Putamen (tissue), 1 donor: ENCODE measurements around the gene PRSS38.
"Not testable (repeated sequence)": the region's sequence is repeated elsewhere in the genome, so short reads cannot be mapped to it uniquely, and the experiment has no call there.

Source experiments
- DNase-seq: peaks from one replicate; pipeline ENCODE4 v3.0.0-alpha.2; 2016; ENCODE audit warnings: low spot score

PRSS38 gene

DNA sequence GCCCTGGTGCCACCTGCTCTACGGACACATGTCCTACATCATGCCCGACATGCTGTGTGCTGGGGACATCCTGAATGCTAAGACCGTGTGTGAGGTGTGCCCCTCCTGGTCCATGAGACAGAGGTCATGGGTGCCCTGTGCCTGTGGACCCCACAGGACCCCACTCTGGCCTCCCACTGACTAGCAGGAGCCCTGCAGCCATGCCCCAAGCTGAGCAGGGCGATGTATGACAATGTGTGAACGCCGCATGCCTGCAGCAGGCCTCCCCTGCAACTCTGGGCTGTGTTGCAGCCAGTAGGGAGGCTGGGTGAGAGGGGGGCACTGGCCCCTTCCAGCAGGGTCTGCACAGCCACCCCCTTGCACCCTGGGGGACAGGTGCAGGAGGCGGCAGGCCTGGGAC, 30.0 kb downstream of the PRSS38 start:
- no peak for DNase-seq

DNA sequence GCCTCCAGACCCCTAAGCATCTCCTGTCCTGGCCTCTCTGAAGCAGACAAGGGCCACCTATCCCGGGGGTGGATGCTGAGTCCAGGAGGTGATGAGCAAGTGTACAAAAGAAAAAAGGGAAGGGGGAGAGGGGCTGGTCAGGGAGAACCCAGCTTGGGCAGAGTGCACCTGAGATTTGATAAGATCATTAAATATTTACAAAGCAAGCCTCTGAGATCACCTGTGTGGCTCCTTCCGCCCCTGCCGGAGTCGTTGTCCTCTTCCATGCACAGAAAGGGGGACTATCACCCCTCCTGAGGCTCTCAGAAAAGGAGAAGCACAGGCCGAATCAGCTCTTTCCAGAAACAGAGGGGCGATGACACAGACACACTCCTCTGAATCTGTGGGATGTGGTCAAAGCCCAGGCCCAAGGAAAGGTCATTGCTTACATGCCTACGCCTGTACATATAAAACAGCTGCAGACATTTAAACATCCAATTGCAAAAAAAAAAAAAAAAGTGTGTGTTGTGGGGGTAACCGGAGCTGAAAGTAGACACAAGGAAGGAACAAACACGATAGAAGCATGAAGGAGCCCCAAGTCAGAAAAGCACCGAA, 30.9 kb downstream of the PRSS38 start:
- DNase-seq = no peak

- DNase-seq = not testable (repeated sequence)
Observed at GRCh38 chr1:227847046-227847445, 31.6 kb downstream of the PRSS38 start.

DNA sequence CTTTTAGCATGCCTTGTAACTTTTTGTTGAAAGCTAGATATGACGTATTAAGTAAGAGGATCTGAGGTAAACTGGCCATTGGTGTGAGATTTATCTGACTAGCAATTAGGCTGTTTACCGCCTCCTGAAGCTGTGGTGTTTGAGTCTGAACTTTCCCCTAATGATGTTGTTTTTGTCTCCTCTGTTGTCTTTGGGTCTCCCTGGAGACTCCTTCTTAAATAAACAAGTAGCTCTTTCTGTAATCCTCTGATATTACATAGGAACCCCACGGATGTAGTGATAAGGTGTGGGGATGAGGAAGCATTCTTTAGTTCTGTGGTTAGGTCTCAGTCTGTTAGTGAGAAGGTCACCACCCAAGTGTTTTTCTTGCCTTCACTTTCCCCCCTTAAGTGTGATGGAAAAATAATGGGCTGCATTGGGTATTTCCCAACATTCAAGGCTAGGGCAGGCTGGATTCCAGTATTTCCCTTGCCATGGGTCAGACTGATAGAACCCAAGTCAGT, 33.0 kb downstream of the PRSS38 start:
- no peak for DNase-seq

DNA sequence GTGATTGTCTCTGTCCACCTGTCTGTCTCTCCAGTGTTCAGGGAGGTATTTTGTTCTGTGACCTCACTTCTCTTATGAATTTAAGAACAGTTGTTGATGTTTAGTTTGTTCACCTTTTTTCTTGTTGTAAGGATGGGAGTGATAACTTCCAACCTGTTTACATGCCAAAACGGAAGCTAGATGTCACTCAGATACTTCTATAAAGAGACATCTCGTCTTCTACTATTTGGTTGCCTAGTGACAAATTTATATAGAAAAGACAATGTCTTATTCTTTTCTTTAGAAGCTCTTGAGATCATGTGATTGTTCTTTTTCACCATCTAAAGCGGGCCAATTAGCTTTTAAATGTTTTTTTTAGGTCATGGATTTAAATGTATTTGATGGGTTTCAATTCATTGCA, 33.8 kb downstream of the PRSS38 start:
- no peak for DNase-seq

- DNase-seq = no peak
Observed at GRCh38 chr1:227854189-227854588, 38.7 kb downstream of the PRSS38 start.

- no peak for DNase-seq
Observed at GRCh38 chr1:227855687-227856086, 40.2 kb downstream of the PRSS38 start.

DNA sequence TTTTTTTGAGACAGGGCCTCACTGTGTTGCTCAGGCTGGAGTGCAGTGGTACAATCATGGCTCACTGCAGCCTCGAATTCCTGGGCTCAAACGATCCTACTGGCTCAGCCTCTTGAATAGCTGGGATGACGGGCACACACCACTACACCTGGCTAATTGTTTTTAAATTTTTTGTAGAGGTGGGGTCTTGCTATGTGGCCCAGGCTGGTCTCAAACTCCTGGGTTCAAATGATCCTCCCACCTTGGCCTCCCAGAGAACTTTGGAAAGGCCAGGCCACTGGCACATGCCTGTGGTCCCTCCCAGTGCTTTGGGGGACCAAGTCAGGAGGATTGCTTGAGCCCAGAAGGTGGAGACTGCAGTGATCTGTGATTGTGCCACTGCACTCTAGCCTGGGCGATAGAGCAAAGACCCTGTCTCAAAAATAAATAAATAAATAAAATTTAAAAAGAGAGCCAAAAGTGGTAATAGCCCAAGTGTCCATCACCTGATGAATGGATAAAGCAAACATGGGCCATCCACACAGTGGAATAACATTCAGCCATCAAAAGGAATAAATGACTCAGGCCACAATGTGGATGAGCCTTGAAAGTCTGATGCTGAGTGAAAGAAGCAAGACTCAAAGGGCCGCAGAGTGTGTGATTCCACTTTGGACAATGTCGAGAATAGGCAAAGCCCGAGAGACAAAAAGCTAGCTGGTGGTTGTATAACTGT, 40.8 kb downstream of the PRSS38 start:
- no peak for DNase-seq

- DNase-seq = no peak
Observed at GRCh38 chr1:227864882-227865281, 49.4 kb downstream of the PRSS38 start.

- no peak for DNase-seq
Observed at GRCh38 chr1:227869279-227869842, 53.9 kb downstream of the PRSS38 start.

DNA sequence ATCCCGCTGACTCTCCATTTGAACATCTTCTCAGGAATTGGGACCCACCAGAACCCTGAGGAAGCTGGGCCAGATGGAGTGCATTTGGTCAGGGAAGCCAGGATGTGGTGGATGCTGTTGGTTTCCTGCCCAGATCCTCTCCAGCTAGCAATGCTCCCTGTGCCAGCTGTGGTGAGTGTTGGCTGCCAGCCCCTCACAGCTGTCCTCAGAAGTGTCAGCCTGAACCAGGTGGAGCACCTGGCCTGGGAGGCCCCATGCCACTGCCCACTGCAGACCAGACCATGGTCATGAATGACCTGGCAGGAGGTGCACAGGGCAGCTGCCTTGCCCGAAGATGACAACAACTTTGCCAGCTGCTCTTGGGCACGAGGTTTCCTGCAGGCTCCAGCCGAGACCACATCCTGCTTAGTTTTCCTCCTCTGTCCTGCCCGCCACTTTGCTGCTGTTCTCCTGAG, 54.4 kb downstream of the PRSS38 start:
- DNase-seq = no peak

DNA sequence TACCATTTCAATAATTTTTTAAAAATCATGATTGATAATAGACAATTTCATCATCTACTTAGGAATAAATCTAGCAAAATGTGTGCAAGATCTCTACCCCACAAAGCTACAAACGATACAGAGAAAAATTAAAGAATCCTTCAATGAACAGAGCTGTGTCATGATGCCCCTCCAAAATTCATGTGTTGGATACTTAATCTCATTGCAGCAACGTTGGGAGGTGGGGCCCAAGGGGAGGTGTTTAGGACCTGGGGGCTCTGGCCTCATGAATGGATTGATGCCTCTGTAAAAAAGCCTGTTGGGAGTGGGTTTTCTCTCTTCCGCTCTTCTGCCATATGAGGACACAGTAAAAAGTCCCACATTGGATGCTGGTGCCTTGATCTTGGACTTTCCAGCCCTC, 54.9 kb downstream of the PRSS38 start:
- no peak for DNase-seq

DNA sequence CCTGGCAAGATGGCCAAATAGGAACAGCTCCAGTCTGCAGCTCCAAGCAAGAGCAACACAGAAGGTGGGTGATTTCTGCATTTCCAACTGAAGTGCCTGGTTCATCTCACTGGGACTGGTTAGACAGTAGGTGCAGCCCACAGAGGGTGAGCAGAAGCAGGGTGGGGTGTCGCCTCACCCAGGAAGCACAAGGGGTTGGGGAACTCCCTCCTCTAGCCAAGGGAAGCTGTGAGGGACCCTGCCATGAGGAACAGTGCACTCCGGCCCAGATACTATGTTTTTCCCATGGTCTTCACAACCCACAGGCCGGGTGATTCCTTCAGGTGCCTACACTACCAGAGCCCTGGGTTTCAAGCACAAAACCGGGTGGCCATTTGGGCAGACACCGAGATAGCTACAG, 56.4 kb downstream of the PRSS38 start:
- DNase-seq = not testable (repeated sequence)

- DNase-seq = not testable (repeated sequence)
Observed at GRCh38 chr1:227877810-227878209, 62.3 kb downstream of the PRSS38 start.

DNA sequence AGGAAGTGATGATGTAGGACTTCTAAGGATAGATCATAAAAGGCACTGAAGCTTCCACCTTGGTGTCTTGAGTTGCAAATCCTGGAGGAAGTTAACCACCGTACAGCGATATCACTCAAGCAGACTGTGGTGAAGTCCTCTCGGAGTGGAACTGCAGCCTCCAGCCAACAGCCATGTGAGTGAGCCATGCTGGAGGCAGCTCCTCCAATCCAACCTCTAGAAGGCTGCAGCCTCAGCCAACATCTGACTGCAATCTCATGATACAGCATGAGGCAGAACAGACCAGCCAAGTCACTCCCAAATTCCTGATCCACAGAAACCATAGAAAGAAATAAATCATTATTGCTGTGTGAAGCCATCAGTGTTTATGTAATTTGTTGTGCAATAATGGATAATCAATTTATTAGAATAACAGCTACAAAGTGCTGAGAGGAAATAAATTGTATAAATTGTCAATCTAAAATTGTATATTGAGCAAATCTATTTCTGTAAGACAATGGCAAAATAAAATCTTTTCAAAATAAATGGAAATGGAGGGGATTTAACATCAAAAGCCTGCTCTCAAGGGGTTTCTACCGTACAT, 65.0 kb downstream of the PRSS38 start:
- DNase-seq = no peak

DNA sequence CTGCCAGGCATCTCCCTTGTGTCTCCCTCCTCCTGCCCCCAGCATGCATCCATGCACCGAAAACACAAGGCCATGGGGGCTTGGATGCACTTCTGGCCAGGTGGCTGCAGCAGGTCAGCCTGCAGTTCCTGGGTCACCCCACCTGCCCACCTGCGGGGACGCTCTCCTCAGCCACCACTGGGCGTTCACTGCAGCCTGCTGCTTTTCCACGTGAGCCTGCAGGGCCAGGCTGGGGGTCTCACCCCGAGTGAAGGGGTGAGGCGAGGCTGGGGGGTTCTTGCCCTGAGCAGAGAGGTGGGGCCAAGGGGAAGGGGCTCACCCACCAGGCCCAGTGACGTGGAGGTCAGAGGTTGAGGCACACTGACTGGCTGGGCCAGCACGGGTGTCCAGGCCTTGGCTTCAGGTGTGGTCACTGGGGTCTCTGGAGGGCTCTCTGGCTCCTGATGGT, 67.6 kb downstream of the PRSS38 start:
- no peak for DNase-seq

DNA sequence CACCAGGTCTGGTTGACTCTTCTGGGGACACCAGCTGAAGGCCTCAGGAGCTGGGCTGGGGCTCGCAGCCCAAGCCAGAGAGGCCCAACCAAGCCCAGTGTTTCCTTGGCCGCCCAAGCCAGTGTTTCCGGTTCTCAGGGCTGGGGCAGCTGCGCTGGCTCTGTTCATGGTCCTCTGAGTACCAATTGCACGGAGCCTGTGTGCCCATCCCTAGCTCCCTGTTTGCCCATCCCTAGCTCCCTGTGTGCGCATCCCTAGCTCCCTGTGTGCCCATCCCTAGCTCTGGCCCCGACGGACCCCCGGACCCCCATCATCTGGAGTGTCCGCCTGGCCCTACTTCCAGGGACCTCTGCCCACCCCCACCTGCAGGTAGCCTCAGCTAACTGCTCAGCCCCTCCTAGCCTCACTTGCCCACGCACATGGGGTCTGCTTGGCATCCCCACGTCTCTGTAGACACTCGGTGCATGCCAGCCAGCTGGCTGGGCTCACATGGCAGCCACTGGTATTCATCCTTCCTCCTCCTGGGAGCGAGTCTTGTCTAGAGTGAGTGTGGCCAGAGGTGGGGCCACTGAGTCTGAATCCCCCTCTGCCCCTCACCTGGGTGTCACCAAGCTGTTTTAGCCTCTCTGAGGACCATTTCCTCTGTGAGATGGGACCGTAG, 68.3 kb downstream of the PRSS38 start:
- no peak for DNase-seq

DNA sequence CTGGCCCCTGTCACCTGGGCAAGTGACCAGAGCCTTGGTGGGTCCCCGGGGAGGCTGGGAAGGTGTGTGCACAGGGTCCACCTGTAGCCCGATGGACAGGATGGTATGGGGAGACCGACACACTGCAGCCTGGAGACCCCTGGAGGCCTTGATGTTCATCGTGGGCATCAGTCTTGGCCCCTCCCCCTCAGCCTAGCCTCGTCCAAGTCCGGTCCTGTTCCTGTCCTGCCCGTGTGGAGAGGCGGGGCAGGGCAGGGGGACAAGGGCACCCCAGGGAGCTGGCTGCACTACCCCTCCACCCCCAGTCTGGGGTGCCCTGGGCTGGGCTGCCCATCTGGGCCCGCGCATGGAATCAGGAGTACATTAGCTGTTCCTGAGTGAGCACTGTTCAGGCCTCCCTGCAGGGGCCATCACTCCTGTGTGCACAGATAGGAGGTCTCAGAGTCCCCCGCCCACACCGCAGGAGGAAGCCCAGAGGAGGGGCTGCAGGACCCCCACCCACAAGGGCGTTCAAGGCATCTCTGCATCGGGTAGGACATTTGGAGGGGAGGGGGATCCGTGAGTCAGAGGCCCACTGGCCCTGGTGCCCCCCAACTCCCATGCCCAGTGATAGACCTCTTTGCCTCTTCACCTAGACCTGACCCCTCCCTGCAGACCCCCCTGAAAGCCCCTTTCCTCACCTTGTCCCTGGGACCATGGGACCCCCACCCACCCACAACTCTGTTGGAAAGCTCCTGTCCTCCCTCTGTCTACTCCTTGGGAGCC, 69.1 kb downstream of the PRSS38 start:
- DNase-seq = no peak

DNA sequence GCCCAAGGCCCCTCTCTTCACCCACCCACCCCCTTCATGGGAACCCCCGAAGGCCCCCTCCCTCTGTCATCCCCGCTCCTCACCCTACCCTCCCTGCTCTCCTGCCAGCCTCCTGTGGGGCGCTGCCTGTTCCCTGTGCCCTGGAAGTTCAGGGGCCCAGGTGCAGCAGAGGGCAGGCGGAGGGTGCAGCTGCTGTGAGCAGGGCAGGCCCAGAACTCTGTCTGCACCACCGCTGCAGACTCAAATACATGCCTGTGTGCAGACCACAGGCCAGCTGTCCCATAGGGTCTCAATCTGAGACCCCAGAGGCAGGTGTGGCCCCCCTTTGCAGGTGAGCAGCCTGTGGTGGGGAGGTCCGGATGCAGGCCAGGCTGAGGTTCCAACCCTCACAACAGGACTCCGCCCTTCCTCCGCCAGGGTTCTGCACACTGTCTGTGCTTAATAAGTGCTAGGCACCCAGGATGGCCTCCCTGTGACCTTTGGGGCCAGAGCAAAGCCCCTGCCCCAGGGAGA, 69.7 kb downstream of the PRSS38 start:
- no peak for DNase-seq

GRCh38 chr1:227885648-227886502, 70.4 kb downstream of the PRSS38 start:
- DNase-seq = no peak
